HG03066 (cell line): Measurements from ENCODE around the gene CENPX.

Experiments used
- ATAC-seq: cut with Tn5 transposase; IDR thresholded peaks from one replicate; pipeline ENCODE4 v1.9.1; 2021; ENCODE audit warnings: low read depth; ENCODE audit not compliant: unreplicated experiment

CENPX gene

DNA sequence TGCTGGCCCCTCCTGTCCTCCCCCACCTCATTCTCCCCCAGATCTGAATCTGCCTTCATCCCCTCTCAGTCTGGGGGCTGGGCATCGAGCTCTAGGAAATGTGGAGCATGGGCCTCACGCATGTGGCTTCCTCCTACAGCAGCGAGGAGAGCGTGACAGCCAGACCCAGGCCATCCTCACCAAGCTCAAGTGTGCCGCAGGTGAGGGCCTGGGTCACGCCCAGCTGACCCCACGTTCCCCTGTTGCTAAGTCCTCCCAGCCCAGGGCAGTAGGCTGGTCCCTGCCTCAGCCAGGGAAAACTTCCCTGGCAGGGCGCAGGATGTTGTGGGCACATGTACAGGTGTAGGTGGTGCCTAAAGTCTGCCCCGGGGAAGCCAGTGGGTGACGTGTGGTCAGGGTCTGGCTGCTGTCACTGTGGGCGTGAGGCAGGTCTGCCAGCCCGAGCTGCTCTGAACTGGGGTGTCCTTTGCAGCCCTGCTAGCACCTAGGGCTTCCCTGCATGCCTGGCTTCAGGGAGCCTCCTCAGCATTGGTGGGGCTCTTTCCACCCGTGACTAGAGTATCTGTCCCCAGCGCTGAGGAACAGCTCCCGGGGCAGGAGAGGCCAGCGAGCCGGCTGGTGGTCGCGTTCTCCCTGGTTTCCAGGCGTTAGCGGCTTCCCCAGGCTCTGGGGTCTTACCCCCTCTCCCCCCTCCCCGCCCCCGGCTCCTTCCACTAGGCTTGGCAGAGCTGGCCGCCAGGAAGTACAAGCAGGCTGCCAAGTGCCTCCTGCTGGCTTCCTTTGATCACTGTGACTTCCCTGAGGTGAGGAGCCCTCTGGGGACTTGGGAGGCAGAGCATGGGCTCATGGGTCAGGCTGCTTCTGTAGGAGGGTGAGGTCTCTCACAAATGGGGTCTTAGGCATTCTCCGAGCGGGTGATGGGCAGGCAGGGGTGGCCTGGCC, 32.6 kb upstream of the CENPX start:
- no peak for ATAC-seq

DNA sequence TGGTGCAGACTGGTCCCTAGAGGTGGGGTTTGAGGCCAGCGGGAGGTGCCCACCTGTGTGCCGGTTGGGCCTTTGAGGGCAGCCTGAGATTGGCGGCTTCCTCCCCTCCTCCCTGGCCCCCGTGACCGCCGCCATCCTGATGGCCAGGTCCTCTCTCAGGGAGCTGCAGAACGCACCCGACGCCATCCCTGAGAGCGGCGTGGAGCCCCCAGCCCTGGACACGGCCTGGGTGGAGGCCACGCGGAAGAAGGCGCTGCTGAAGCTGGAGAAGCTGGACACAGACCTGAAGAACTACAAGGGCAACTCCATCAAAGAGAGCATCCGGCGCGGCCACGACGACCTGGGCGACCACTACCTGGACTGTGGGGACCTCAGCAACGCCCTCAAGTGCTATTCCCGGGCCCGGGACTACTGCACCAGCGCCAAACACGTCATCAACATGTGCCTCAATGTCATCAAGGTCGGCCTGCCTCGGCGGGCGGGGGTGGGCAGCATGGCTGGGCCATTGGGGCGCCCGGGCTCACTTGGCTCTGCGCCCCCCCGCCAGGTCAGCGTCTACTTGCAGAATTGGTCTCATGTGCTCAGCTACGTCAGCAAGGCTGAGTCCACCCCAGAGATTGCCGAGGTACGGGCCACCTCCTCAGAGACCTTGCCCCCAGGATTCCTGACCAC, 31.8 kb upstream of the CENPX start:
- no peak for ATAC-seq

DNA sequence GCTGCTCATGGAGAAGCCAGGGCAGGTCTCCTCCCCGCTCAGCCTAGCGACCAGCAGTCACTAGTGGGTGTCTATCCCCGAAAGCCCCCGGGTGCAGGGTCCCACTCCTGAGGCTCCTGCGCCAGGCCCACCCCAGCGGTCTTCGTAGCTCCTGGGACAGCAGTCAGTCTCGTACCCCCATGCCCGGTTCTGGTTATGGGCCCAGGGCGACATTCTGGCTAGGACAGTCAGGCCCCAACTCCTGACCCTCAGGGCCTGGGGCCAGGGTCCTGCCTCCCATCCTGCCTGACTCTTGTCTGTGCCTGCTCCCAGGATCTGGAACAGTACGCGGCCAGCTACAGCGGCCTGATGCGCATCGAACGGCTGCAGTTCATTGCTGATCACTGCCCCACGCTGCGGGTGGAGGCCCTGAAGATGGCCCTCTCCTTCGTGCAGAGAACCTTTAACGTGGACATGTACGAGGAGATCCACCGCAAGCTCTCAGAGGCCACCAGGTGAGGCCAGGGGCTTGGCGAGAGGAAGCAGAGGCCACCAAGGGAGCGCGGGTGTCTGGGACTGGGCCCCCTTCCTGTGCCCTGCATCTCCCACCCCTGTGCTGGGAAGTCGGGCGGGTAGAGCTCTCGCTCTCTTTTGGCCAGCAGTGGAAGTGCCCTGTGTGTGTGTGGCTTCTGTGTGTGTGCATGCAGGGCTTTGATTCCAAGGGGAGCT, 31.0 kb upstream of the CENPX start:
- no peak for ATAC-seq

DNA sequence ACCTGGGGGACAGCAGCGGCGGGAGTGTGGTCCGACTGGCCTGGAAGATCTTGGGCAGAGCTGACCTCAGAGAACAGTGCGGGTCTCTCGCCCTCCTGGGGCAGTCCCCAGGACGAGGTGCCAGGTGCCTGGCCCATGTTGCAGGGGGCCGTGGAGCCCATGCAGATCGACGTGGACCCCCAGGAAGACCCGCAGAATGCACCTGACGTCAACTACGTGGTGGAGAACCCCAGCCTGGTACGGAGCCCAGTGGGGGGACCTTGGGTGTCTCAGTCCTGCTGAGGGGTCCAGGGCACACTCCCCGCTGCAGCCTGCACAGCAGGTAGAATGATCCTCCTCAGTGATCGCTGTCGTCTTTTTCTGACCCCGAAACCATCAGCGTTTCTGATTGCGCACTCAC, 30.5 kb upstream of the CENPX start:
- no peak for ATAC-seq

DNA sequence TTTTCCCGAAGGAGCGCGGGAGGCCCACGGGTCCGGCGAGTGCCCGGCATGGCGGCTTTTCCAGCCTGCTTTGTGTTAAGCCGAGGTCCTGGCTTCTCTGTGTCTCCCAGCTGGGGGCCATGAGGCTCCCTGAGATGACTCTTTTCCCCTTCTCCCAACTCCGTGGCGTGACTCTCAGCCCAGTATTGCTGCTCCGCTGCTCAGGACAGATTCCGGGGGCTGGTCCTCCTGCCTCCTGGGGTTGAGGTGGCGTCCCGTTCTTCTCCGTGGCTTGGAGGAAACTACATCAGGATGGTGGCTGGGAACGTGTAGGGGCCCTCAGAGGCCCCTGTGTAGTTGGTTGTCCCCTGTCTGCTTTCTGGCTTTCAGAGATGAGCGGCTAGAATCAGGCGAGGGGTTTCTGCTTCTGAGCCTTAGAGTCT, 30.0 kb upstream of the CENPX start:
- no peak for ATAC-seq

DNA sequence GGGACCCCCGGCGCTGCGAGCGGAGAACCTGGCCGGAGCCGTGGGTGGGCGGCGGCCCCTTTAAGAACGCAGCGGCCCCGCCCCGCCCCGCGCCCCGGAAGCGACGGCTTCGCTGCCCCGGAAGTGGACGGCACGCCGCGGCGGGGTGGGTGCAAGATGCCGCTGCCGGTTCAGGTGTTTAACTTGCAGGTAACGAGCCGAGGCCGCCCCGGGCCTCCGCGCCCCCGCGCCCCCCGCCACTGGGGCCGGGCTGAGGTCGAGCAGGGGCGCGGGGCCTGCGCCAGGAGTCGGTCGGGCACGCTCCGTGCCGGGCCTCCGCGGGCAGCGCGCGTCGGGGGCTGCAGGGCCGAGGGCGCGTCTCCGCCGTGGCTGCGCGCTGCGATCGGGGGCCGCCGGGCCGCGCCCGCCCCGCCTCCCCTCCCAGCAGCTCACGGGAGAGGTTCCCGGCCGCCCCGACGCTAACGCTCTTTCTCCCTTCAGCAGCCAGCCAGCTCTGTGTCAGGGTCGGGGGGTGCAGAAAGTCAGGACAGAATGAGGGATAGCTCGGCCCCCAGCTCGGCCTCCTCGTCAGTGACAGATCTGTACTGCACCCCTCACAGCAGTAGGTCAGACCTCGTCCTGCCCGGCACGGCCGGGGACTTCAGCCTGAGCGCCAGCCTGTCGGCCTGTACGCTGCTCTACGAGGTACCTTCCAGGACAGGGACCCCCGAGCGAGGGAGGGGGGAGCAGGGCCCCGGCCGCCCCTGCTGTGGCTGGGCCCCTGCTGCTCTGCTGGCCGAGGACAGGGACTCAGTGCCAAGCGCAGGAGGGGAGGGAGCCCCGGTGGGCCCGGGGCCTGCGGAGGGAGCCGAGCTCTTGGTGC, 29.3 kb upstream of the CENPX start, which contains the start of the genes GPS1 and RFNG:
GPS1 (plus strand) TSS at position 123 of the 862 bp plus-strand sequence; CDS start at position 157, 34 bp downstream.
RFNG (minus strand) TSS at position 36 of the 862 bp plus-strand sequence. CDS start 45 bp downstream, outside the sequence.
- no peak for ATAC-seq

DNA sequence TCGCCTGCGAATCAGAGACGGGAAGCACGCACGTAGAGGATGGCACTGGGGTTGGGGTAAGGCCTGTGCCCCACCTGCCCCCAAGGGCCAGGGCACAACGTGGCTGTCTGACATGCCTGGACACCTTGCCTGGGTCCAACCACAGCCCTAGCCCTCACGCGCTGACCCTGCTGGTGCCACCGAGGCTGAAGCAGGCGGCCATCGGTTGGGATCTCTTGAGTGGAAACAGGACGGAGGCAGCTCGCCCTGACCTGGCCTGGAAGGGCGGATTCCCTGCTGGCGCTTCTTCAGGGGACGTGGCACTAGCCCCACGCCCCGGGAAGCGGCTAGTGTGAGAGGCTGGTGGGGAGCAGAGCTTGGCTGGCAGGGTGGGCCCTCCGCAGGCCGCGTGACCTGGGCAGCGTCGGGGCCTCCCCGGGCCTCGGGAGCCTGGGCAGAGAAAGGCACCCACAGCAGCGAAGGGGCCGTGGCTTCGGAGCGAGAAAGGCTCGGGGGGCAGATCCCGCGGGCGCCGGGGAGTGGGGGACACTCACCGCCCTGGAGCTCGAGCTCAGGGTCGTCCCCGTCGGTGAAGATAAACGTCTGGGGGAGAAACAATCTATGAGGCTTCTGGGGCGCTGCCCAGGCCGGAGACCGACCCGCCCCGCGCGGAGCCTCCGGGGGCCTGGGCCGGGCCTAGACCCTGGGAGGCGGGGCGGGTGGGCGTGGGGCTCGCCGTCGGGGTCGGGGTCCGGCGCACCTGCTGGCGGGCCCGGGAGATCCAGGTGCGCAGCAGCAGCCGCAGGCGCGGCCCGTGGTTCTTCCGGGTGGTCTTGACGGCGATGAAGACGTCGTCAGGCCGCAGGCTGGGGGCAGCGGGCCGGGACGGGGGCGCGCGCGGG, 28.3 kb upstream of the CENPX start:
- ATAC-seq: no peak

DNA sequence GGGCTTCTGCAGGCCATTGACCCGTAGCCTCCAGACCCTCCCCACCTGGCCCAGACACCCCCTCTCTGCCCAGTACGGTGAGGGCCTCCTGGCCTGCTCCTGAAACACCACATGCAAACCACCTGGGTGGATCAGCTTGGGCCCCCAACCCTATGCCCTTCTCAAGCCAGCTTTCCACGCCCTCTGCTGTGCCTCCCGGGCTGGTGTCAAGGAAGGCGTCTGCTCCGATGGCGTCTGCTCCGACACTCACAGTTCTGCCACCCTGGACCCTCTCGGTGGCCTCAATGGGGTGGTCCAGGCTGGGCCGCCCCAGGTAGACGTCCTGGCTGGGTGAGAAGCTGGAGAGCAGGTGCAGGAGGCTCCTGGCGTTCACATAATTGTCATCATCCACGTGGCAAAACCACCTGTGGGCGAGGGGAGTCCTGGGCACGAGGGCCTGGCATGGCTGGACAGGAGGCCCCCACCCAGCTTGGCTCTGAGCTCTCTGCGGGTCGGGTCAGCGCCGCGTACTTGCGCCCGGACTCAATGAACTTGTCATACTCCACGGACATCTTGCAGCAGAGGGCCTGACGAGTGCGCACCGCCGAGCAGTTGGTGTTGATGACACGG, 27.6 kb upstream of the CENPX start:
- ATAC-seq: no peak

DNA sequence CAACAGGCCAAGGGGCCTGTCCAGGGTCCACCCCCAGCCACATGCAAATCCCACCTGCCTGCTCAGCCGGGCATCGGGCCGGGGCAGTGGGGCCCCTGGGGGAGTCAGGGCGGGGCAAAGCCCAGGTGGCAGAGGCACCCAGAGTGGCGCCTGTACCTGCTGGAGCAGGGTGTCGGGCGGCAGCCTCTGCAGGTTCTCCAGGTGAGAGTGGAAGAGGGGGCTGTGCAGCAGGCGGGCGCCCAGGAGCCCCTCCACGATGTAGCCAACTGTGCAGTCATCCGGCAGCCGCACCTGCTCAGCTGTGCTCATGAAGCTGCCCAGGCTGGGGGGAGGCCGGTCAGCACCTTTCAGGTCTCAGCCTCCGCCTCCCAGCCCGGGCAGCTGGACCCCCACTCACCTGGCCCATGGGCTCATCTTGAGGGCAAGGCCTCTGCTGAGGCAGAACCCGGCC, 26.9 kb upstream of the CENPX start:
- ATAC-seq: no peak

DNA sequence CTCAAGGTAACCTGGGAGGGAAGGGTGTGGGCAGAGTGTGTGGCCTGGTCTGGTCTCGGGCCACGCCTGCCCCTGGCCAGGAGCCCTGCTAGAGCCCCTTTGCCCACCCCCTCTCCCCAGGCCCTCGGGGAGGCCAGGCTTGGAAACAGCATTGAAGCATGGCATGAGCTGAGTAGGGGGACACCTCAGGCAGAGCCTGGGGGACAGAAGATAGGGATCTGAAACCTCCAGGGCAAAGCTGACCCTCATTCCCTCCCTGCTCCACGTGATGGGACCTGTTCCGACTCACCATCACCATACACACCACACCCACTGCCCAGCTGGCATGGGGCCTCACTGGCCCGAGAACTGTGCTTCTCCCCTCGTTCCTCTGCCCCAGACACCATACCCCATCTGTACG, 26.4 kb upstream of the CENPX start:
- no peak for ATAC-seq

DNA sequence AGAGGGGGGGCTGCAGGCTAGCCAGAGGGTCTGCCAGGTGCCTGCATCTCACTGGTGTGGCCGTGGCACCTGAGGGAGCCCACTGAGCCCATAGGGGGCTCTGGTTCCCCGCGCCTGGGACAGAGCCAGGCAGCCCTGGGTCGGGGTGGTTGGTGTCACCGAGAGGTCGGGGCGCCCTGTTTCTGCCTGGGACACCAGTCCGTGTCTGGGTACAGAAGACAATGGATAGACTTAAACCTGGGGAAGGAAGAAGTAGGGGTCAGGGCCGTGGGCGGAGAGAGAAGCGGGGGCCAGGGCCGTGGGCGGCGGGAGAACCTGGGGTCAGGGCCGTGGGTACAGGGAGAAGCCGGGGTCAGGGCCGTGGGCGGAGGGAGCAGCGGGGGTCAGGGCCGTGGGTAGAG, 25.9 kb upstream of the CENPX start:
- no peak for ATAC-seq

DNA sequence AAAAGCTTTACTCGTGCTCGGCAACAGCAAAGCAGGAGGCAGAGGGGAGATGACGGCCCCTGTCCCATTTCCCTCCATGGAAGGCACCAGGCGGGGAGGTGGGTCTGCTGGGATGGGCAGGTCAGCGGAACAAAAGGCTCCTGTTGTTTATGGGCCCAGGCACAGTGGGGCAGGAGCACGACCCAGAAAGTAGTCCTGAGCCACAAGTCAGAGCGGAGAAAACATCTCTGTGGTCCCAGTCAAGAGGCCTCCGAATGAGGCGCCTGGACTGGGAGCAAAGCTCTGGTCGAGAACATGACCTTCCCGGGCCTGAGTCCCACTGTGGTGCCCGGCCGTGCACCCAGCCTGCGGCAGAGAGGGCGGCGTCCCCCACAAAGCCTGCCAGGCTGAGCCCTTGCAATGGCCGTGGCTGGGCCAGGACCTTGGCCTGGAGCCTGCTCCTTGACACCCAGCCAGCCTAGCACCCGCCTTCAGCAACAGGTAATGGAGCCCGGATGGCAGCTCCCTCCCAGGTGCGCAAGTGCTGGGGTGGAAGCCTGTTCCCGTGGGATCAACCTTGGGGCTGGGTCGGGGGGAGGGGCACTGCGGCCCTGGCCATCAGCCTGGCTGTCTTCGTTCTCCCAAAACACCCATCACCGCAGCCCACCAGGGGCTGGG, 25.4 kb upstream of the CENPX start:
- ATAC-seq: no peak

DNA sequence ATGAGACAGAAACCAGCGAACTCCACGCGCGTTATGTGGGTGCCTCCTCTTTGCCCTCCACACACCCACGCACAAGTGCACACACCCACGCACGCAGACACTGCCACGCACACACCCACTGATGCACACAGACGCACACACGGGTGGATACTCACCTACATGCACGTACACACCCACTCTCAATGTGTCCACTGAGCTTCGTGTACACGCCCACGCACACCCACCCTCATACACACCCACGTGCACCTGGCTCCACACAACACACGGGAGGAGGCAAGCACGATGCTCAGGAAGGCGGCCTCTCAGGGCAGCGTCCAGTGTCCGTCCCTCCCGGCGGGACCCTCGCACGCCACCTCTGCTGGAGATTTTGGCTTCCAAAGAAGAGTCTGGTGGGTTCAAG, 24.7 kb upstream of the CENPX start:
- ATAC-seq: no peak

DNA sequence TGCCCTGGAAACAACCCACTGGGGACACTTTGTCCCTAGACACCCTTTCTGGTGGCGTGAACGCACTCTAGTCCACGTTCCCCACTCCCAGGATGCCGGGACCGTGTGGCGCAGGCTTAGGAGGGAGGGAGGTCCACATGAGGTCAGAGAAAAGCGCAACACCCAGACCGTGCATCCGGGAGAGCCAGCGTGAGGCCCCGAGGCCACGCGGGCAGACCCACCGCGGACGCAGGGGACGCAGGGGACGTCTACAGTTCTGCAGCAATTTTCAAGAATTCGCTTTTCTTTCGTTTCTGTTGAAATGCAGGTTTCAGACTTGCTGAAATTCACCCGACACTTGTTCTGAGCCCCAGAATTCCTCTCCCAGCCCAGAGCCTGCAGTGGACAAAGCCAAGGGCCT, 24.2 kb upstream of the CENPX start:
- no peak for ATAC-seq

DNA sequence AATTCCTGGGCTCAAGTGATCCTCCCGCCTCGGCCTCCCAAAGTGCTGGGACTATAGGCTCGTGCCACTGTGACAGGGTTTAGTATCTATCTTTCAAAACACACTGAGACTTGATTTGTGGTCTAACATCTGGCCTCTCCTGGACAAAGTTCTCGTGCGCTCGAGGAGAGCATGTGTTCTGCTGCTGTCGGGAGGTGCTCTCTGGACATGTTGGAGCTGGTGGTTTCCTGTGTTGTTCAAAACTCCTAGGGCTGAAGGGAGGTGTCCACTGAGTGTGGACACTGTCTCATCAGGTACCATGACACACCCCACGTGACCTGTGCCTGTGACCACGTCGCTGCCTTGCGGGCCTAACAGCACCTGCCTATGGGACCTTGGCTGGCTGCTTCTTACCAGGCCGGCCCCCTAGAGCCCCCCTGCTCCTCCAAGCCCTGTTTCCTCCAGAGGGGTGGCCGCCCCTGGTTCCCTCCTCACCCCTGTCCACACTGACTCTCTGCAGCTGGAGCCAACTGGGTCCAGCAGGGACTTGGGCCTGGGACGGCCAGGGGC, 23.3 kb upstream of the CENPX start:
- ATAC-seq: no peak

DNA sequence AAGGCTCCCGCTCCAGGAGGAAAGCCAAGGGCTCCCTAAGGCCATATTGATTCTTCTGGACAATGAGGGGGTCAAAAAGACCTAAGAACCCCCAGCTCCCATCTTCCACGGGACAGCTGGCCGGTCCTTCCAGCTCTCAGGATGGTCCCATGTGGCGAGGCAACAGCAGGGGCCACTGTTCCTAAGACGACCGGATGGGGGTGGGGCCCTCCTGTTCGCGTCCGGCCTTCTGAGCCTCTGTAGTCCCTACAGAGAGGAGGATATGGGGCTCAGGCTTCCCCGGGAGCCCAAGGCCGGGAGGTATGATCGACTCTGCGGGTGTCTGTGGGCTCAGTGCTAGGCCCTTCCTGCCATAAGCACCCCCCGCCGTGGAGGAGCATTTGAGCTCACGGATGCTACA, 20.8 kb upstream of the CENPX start:
- no peak for ATAC-seq

DNA sequence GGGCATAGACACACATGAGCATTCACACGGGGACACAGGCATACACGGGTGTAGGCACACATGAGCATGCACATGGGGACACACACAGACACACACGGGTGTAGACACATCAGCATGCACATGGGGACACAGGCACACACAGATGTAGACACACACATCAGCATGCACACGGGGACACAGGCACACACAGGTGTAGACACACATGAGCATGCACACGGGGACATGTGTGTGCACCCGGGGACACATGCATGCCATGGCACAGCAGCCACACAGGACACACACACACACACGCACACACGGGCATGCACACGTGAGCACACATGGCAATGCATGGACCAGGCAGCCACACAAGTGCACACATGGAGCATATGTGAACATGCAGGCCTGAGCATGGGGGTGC, 20.0 kb upstream of the CENPX start:
- no peak for ATAC-seq
